NT2/D1 (cell line): ENCODE measurements around the gene SLC8A1.

ENCODE experiments used
- SUZ12 ChIP-seq: IDR thresholded peaks from 2 replicates; pipeline ENCODE4 v1.6.1; 2011; ENCODE audit not compliant: insufficient read length, insufficient read depth; ENCODE audit errors: extremely low read depth
- YY1 ChIP-seq: IDR thresholded peaks from 2 replicates; pipeline ENCODE4 v1.6.1; 2011; ENCODE audit not compliant: insufficient read length, insufficient read depth
- ZNF274 ChIP-seq: IDR thresholded peaks from 2 replicates; pipeline ENCODE4 v1.6.1; 2011; ENCODE audit warnings: mild to moderate bottlenecking, low read depth, low read length

- TF ChIP-seq YY1 = no peak
- TF ChIP-seq ZNF274 = no peak
- TF ChIP-seq SUZ12 = no peak
These were observed 46.4 kb downstream of the SLC8A1 start for GRCh38 chr2:40405465-40405864.
